ENCODE data around the gene COL25A1. TPM values are rescaled to one million over a fixed set of nuclear protein-coding genes. Genes with fewer than 3 reads are reported as not detected.

Gene COL25A1
- total and polyA plus RNA-seq, 2 experiments from 2014 or later = 0.25 TPM; not detected in 1

- Histone ChIP-seq H3K27me3 (replicated peaks; ENCODE audit: insufficient read depth) (no peaks in the 10 kb centered on the region), H3K4me2 (ENCODE audit: unreplicated experiment) (no peak overlapping the region), H3K9me3 (ENCODE audit: low read depth) (no peaks in the 10 kb centered on the region), H3K9ac (no peak overlapping the region), H3K9me2 (ENCODE audit: insufficient read depth) (no peaks in the 10 kb centered on the region), H3K4me1 (ENCODE audit: insufficient read depth) (peaks cover 15% of the 10 kb centered on the region), H3K36me3 (ENCODE audit: low read depth) (no peaks in the 10 kb centered on the region), H2AFZ (no peak overlapping the region), H3K27ac (no peak overlapping the region), H3K4me3 (no peak overlapping the region), H3K79me2 (ENCODE audit: insufficient read depth) (no peaks in the 10 kb centered on the region), H3F3A (ENCODE audit: insufficient read depth) (no peaks in the 10 kb centered on the region), H4K20me1 (ENCODE audit: insufficient read depth) (no peaks in the 10 kb centered on the region)
- TF ChIP-seq EZH2phosphoT487 (IDR thresholded peaks at IDR 0.05; ENCODE audit: insufficient read depth, low read depth) (no peak), EZH2 (IDR thresholded peaks at IDR 0.05; ENCODE audit: insufficient read depth, poor library complexity, severe bottlenecking) (no peak)
- DNase-seq = no peak
- WGBS, 2 experiments (ENCODE audit: low coverage in 1 of 2, low lambda C conversion rate in 2 of 2, missing lambda C conversion rate in 2 of 2) = 60 to 71% methylated on average over 3 of the region's 3 CpGs
- in situ Hi-C loops (cut with MboI) = no loop called here
These were observed 259.2 kb downstream of the COL25A1 start for GRCh38 chr4:109043286-109043685.

- H3K4me1 ChIP-seq (ENCODE audit: insufficient read depth) = peaks cover 8% of the 10 kb centered on the region
- H3K36me3 ChIP-seq (ENCODE audit: low read depth) = no peaks in the 10 kb centered on the region
- H3K4me3 ChIP-seq = no peak overlapping the region
- H3K9me2 ChIP-seq (ENCODE audit: insufficient read depth) = no peaks in the 10 kb centered on the region
- 86 to 93% methylated on average over 3 of the region's 3 CpGs for WGBS, 2 experiments (ENCODE audit: low coverage in 1 of 2, low lambda C conversion rate in 2 of 2, missing lambda C conversion rate in 2 of 2)
- no peaks in the 10 kb centered on the region for H3K9me3 ChIP-seq (ENCODE audit: low read depth)
- no peak overlapping the region for H2AFZ ChIP-seq
- H3K27ac ChIP-seq = no peak overlapping the region
- H3K4me2 ChIP-seq (ENCODE audit: unreplicated experiment) = no peak overlapping the region
- H3F3A ChIP-seq (ENCODE audit: insufficient read depth) = no peaks in the 10 kb centered on the region
- no peaks in the 10 kb centered on the region for H3K27me3 ChIP-seq (replicated peaks; ENCODE audit: insufficient read depth)
- H3K79me2 ChIP-seq (ENCODE audit: insufficient read depth) = no peaks in the 10 kb centered on the region
- no peak overlapping the region for H3K9ac ChIP-seq
- DNase-seq = no peak
- no peaks in the 10 kb centered on the region for H4K20me1 ChIP-seq (ENCODE audit: insufficient read depth)
- in situ Hi-C loops (cut with MboI) = no loop called here
- TF ChIP-seq EZH2phosphoT487 (IDR thresholded peaks at IDR 0.05; ENCODE audit: insufficient read depth, low read depth) (no peak), EZH2 (IDR thresholded peaks at IDR 0.05; ENCODE audit: insufficient read depth, poor library complexity, severe bottlenecking) (no peak)
These were observed 260.7 kb downstream of the COL25A1 start for GRCh38 chr4:109041463-109042360.

- in situ Hi-C loops (cut with MboI) = no loop called here
- WGBS, 2 experiments (ENCODE audit: low coverage in 1 of 2, low lambda C conversion rate in 2 of 2, missing lambda C conversion rate in 2 of 2) = 74 to 78% methylated on average over 5 of the region's 5 CpGs
- H3K9ac ChIP-seq = no peak overlapping the region
- H3K27me3 ChIP-seq (replicated peaks; ENCODE audit: insufficient read depth) = no peaks in the 10 kb centered on the region
- no peak overlapping the region for H3K4me3 ChIP-seq
- no peak for TF ChIP-seq EZH2 (IDR thresholded peaks at IDR 0.05; ENCODE audit: insufficient read depth, poor library complexity, severe bottlenecking)
- TF ChIP-seq EZH2phosphoT487 (IDR thresholded peaks at IDR 0.05; ENCODE audit: insufficient read depth, low read depth) = no peak
- no peaks in the 10 kb centered on the region for H3K9me3 ChIP-seq (ENCODE audit: low read depth)
- H4K20me1 ChIP-seq (ENCODE audit: insufficient read depth) = no peaks in the 10 kb centered on the region
- H3K36me3 ChIP-seq (ENCODE audit: low read depth) = no peaks in the 10 kb centered on the region
- H3F3A ChIP-seq (ENCODE audit: insufficient read depth) = no peaks in the 10 kb centered on the region
- H3K4me2 ChIP-seq (ENCODE audit: unreplicated experiment) = no peak overlapping the region
- no peaks in the 10 kb centered on the region for H3K79me2 ChIP-seq (ENCODE audit: insufficient read depth)
- H3K9me2 ChIP-seq (ENCODE audit: insufficient read depth) = no peaks in the 10 kb centered on the region
- 0 out of 2 replicates have a peak, but pooled peaks cover 3% of the 10 kb centered on the region for H3K4me1 ChIP-seq (ENCODE audit: insufficient read depth)
- DNase-seq = peak; percentile 19
- H3K27ac ChIP-seq = no peak overlapping the region
- H2AFZ ChIP-seq = no peak overlapping the region
These were observed 262.0 kb downstream of the COL25A1 start for GRCh38 chr4:109040441-109040840.

GRCh38 chr4:109037026-109037425 lies 265.4 kb downstream of the COL25A1 start:
- H3K9me3 ChIP-seq (ENCODE audit: low read depth) = no peaks in the 10 kb centered on the region
- H4K20me1 ChIP-seq (ENCODE audit: insufficient read depth) = no peaks in the 10 kb centered on the region
- H3K9ac ChIP-seq = no peak overlapping the region
- H3K27ac ChIP-seq = no peak overlapping the region
- no peaks in the 10 kb centered on the region for H3K9me2 ChIP-seq (ENCODE audit: insufficient read depth)
- no peaks in the 10 kb centered on the region for H3K27me3 ChIP-seq (replicated peaks; ENCODE audit: insufficient read depth)
- no peak overlapping the region for H3K4me3 ChIP-seq
- no peaks in the 10 kb centered on the region for H3K79me2 ChIP-seq (ENCODE audit: insufficient read depth)
- in situ Hi-C loops (cut with MboI) = no loop called here
- WGBS, 2 experiments (ENCODE audit: low coverage in 1 of 2, low lambda C conversion rate in 2 of 2, missing lambda C conversion rate in 2 of 2) = 15 to 18% methylated on average over 2 of the region's 2 CpGs
- 0 out of 2 replicates have a peak, but pooled peaks cover 3% of the 10 kb centered on the region for H3K4me1 ChIP-seq (ENCODE audit: insufficient read depth)
- no peak overlapping the region for H3K4me2 ChIP-seq (ENCODE audit: unreplicated experiment)
- no peaks in the 10 kb centered on the region for H3F3A ChIP-seq (ENCODE audit: insufficient read depth)
- DNase-seq = no peak
- H2AFZ ChIP-seq = no peak overlapping the region
- H3K36me3 ChIP-seq (ENCODE audit: low read depth) = no peaks in the 10 kb centered on the region
- no peak for TF ChIP-seq EZH2phosphoT487 (IDR thresholded peaks at IDR 0.05; ENCODE audit: insufficient read depth, low read depth)
- TF ChIP-seq EZH2 (IDR thresholded peaks at IDR 0.05; ENCODE audit: insufficient read depth, poor library complexity, severe bottlenecking) = no peak
